Neutrophil (primary cell): ENCODE results near the gene ADGRE3.

Source experiments
- H3K27ac ChIP-seq: fragments of 200-600 bp; sonication (generic); 2 replicates; pipeline ENCODE4 v1.5.1; 2016; ENCODE audit warnings: mild to moderate bottlenecking, moderate library complexity
- H3K27me3 ChIP-seq: fragments of 200-600 bp; sonication (generic); 2 replicates; pipeline ENCODE4 v1.6.0; 2016; ENCODE audit warnings: mild to moderate bottlenecking
- H3K36me3 ChIP-seq: fragments of 200-600 bp; sonication (generic); 2 replicates; pipeline ENCODE4 v1.5.1; 2017
- H3K4me1 ChIP-seq, 2 experiments: fragments of 200-600 bp in 1 of 2; sonication (generic) in 1 of 2; 1 replicate in 1 of 2; 2 replicates in 1 of 2; pipeline versions ENCODE4 v1.5.1 to v1.6.1; 2013 to 2016; ENCODE audit warnings: low read depth in 1 of 2, low read length in 1 of 2, mild to moderate bottlenecking in 1 of 2, moderate library complexity in 1 of 2; ENCODE audit not compliant: control insufficient read depth in 1 of 2, insufficient read depth in 1 of 2
- H3K4me3 ChIP-seq, 2 experiments: fragments of 200-600 bp in 1 of 2; sonication (generic) in 1 of 2; 1 replicate in 1 of 2; 2 replicates in 1 of 2; pipeline ENCODE4 v1.5.1; 2013 to 2016; ENCODE audit warnings: low read depth in 1 of 2, low read length in 1 of 2, mild to moderate bottlenecking in 1 of 2, moderate library complexity in 1 of 2
- H3K9me3 ChIP-seq: fragments of 200-600 bp; sonication (generic); 2 replicates; pipeline ENCODE4 v1.5.1; 2016
- CTCF ChIP-seq: fragments of 200-600 bp; sonication (generic); IDR thresholded peaks from 2 replicates; pipeline ENCODE4 v1.5.1; 2016; ENCODE audit warnings: antibody characterized with exemption

ADGRE3 gene

GRCh38 chr19:14670408-14670807 is 4.2 kb downstream of the ADGRE3 start:
- Histone ChIP-seq H3K27me3 (no peaks in the 10 kb centered on the region), H3K4me3 (peak overlapping the region; percentile 0 to 89), H3K36me3 (peaks cover 62% of the 10 kb centered on the region), H3K27ac (peak overlapping the region; percentile 100), H3K9me3 (no peaks in the 10 kb centered on the region), H3K4me1 (peaks cover 62 to 64% of the 10 kb centered on the region in 2 experiments)
- no peak for TF ChIP-seq CTCF

- Histone ChIP-seq H3K27ac (peak overlapping the region; percentile 100), H3K9me3 (no peaks in the 10 kb centered on the region), H3K4me3 (peak overlapping the region in 1 of 2 experiments; percentile 89), H3K36me3 (peaks cover 66% of the 10 kb centered on the region), H3K27me3 (no peaks in the 10 kb centered on the region), H3K4me1 (peaks cover 58 to 59% of the 10 kb centered on the region in 2 experiments)
- no peak for TF ChIP-seq CTCF
Observed at GRCh38 chr19:14669940-14670339, 4.7 kb downstream of the ADGRE3 start.

GRCh38 chr19:14661372-14661924 is 13.2 kb downstream of the ADGRE3 start:
- TF ChIP-seq CTCF: no peak
- Histone ChIP-seq H3K9me3 (no peaks in the 10 kb centered on the region), H3K4me3 (peak overlapping the region; percentile 20 to 23), H3K4me1 (peaks cover 17 to 21% of the 10 kb centered on the region in 2 experiments), H3K27ac (peak overlapping the region; percentile 88), H3K27me3 (no peaks in the 10 kb centered on the region), H3K36me3 (peaks cover 96% of the 10 kb centered on the region)

- TF ChIP-seq CTCF: no peak
- Histone ChIP-seq H3K9me3 (no peaks in the 10 kb centered on the region), H3K4me1 (peaks cover 17 to 21% of the 10 kb centered on the region in 2 experiments), H3K27ac (peak overlapping the region; percentile 88), H3K36me3 (peaks cover 99% of the 10 kb centered on the region), H3K4me3 (no peak overlapping the region), H3K27me3 (no peaks in the 10 kb centered on the region)
Observed at GRCh38 chr19:14659874-14660489, 14.7 kb downstream of the ADGRE3 start.

GRCh38 chr19:14655726-14656125 is 18.9 kb downstream of the ADGRE3 start:
- Histone ChIP-seq H3K4me3 (no peak overlapping the region), H3K27ac (peak overlapping the region; percentile 32), H3K36me3 (peaks cover 100% of the 10 kb centered on the region), H3K27me3 (no peaks in the 10 kb centered on the region), H3K4me1 (peaks cover 0 to 3% of the 10 kb centered on the region in 2 experiments), H3K9me3 (no peaks in the 10 kb centered on the region)
- no peak for TF ChIP-seq CTCF
